Measurements from ENCODE around the gene SAMD1. TPM values are rescaled to one million over a fixed set of nuclear protein-coding genes. Genes with fewer than 3 reads are reported as not detected.

SAMD1 gene
- total RNA-seq, 2 donors from 2014 or later: 52.9 to 91.3 TPM

GRCh38 chr19:14112809-14113385, 22.3 kb upstream of the SAMD1 start:
- intact Hi-C loops (cut with DNase I): no loop called here
- no peaks in the 10 kb centered on the region for H3K27me3 ChIP-seq
- peak overlapping the region; percentile 30 to 57 for H3K9ac ChIP-seq (ENCODE audit: low read depth in 2 of 2, low read length in 2 of 2)
- H3K9me3 ChIP-seq: no peaks in the 10 kb centered on the region
- H3K4me3 ChIP-seq: no peak overlapping the region
- no peak for TF ChIP-seq CTCF (IDR thresholded peaks at IDR 0.05)
- no peak for DNase-seq
- peaks cover 6% of the 10 kb centered on the region for H3K4me1 ChIP-seq
- peak overlapping the region; percentile 28 for H3K27ac ChIP-seq
- H3K36me3 ChIP-seq: no peaks in the 10 kb centered on the region

- intact Hi-C loops (cut with DNase I): no loop called here
- H3K9me3 ChIP-seq: no peaks in the 10 kb centered on the region
- DNase-seq: no peak
- peaks cover 6% of the 10 kb centered on the region for H3K4me1 ChIP-seq
- H3K9ac ChIP-seq (ENCODE audit: low read depth in 2 of 2, low read length in 2 of 2): peak overlapping the region; percentile 30 to 57
- no peak overlapping the region for H3K4me3 ChIP-seq
- H3K27me3 ChIP-seq: no peaks in the 10 kb centered on the region
- H3K27ac ChIP-seq: peak overlapping the region; percentile 28
- no peak for TF ChIP-seq CTCF (IDR thresholded peaks at IDR 0.05)
- H3K36me3 ChIP-seq: no peaks in the 10 kb centered on the region
Observed at GRCh38 chr19:14112051-14112808, 21.7 kb upstream of the SAMD1 start.

DNA sequence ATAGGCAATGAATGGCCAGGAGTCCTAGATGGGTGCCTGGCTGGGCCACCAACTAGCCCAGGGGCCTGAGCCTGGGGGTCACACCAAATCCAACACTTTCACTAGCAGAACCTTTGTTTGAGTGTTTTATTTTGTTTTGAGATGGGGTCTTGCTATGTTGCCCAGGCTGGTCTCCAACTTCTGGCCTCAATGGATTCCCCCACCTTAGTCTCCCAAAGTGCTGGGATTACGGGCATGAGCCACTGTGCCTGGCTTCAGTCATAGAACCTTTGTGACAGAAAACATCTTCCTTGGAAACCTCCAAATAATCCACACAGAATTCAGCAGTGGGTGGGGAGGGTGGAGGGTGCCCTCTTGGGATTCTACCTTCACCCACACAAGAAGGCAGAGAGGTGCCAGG, 20.9 kb upstream of the SAMD1 start:
- Histone ChIP-seq H3K9ac (ENCODE audit: low read depth in 2 of 2, low read length in 2 of 2) (no peak overlapping the region), H3K4me1 (peaks cover 6% of the 10 kb centered on the region), H3K4me3 (no peak overlapping the region), H3K27me3 (no peaks in the 10 kb centered on the region), H3K36me3 (no peaks in the 10 kb centered on the region), H3K9me3 (no peaks in the 10 kb centered on the region), H3K27ac (no peak overlapping the region)
- TF ChIP-seq CTCF (IDR thresholded peaks at IDR 0.05): no peak
- no peak for DNase-seq
- intact Hi-C loops (cut with DNase I): no loop called here

- DNase-seq: no peak
- intact Hi-C loops (cut with DNase I): no loop called here
- H3K27ac ChIP-seq: no peak overlapping the region
- H3K9ac ChIP-seq (ENCODE audit: low read depth in 2 of 2, low read length in 2 of 2): no peak overlapping the region
- H3K4me3 ChIP-seq: no peak overlapping the region
- no peaks in the 10 kb centered on the region for H3K9me3 ChIP-seq
- H3K27me3 ChIP-seq: no peaks in the 10 kb centered on the region
- no peak for TF ChIP-seq CTCF (IDR thresholded peaks at IDR 0.05)
- no peaks in the 10 kb centered on the region for H3K36me3 ChIP-seq
- no peaks in the 10 kb centered on the region for H3K4me1 ChIP-seq
Observed at GRCh38 chr19:14110650-14111049, 20.1 kb upstream of the SAMD1 start.

- Histone ChIP-seq H3K4me1 (no peaks in the 10 kb centered on the region), H3K9me3 (no peaks in the 10 kb centered on the region), H3K9ac (ENCODE audit: low read depth in 2 of 2, low read length in 2 of 2) (peak overlapping the region in 1 of 2 donors; percentile 12), H3K27ac (no peak overlapping the region), H3K4me3 (no peak overlapping the region), H3K27me3 (no peaks in the 10 kb centered on the region), H3K36me3 (no peaks in the 10 kb centered on the region)
- DNase-seq: no peak
- no peak for TF ChIP-seq CTCF (IDR thresholded peaks at IDR 0.05)
- intact Hi-C loops (cut with DNase I): no loop called here
Observed at GRCh38 chr19:14107581-14108461, 17.3 kb upstream of the SAMD1 start.
